ENCODE data around the gene INO80D. TPM values are rescaled to one million over a fixed set of nuclear protein-coding genes. Genes with fewer than 3 reads are reported as not detected.
"Not testable (repeated sequence)": the region's sequence is repeated elsewhere in the genome, so short reads cannot be mapped to it uniquely, and the experiment has no call there.

INO80D gene
- total RNA-seq, 2 donors from 2014 or later = 10.6 to 11.9 TPM

DNA sequence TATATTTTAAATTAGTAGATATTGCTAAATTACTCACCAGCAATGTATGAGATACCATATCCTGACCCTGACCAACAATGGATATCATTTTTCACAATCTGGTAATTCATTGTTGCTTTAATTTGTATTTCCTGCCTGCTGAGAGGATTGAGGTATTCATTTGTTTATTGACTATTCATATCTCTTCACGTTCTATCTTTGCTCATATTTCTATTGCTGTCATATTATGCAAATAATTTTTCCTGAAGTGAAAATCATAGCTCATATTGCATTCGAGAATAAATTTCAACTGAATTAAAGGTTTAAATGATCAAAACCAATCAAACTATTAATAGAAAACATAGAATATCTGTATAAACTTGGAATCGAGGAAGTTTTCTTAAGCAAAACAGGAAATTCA, 31.0 kb downstream of the INO80D start:
- Histone ChIP-seq H3K27me3 (no peaks in the 10 kb centered on the region), H3K36me3 (replicated peaks in 1 of 2; ENCODE audit: insufficient read depth in 1 of 2, low read depth in 2 of 2) (peaks cover 0 to 12% of the 10 kb centered on the region in 2 donors), H3K4me1 (peaks cover 14% of the 10 kb centered on the region), H3K4me3 (no peak overlapping the region), H3K27ac (peak overlapping the region in 2 of 4 donors; percentile 12 to 29), H3K9me3 (no peaks in the 10 kb centered on the region)
- intact Hi-C loops (cut with DNase I) = no loop called here
- 14 to 17% methylated on average over 3 of the region's 3 CpGs for WGBS, 2 donors
- ATAC-seq (no peak), DNase-seq (no peak)
- TF ChIP-seq, protein P1, sequence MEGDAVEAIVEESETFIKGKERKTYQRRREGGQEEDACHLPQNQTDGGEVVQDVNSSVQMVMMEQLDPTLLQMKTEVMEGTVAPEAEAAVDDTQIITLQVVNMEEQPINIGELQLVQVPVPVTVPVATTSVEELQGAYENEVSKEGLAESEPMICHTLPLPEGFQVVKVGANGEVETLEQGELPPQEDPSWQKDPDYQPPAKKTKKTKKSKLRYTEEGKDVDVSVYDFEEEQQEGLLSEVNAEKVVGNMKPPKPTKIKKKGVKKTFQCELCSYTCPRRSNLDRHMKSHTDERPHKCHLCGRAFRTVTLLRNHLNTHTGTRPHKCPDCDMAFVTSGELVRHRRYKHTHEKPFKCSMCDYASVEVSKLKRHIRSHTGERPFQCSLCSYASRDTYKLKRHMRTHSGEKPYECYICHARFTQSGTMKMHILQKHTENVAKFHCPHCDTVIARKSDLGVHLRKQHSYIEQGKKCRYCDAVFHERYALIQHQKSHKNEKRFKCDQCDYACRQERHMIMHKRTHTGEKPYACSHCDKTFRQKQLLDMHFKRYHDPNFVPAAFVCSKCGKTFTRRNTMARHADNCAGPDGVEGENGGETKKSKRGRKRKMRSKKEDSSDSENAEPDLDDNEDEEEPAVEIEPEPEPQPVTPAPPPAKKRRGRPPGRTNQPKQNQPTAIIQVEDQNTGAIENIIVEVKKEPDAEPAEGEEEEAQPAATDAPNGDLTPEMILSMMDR (IDR thresholded peaks at IDR 0.05) = no peak
- TF ChIP-seq POLR2A (IDR thresholded peaks at IDR 0.05) = no peak

DNA sequence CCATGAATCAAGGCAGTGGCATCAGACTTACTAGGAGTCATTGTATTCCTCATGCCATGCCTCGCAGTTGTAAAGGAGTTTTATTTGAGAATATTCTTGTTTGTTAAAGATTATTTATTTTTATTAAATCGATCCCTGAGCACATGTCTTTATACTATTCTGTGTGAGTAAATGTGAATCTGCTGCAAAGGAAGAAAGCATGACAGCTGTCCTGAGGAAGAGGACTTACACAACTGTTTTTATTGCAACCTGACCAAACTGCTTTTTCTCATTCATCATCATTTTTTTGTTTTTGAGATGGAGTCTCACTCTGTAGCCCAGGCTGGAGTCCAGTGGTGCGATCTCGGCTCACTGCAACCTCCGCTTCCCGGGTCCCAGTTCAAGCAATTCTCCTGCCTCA, 34.1 kb downstream of the INO80D start:
- H3K4me1 ChIP-seq = peaks cover 14% of the 10 kb centered on the region
- no peak for TF ChIP-seq POLR2A (IDR thresholded peaks at IDR 0.05)
- TF ChIP-seq, protein P1 (IDR thresholded peaks at IDR 0.05) = no peak

DNA sequence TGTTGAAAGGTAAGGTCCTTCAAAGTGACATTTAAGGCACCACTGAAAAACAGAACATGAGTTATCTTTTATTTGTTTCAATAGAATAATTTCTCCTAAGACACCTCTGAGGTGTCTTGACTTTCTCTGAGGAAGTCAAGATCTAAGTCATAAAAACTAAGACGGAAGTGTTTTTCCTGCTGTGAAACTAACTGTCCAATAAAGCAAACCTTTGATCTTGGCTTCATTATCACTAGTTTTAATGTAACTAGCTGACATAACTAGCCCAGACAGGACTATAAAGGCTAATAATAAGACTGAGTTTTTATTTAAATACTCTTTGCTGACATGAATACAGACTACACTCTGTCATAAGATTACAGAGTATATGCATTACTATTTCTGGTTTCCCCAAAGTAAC, 36.6 kb downstream of the INO80D start:
- intact Hi-C loops (cut with DNase I) = no loop called here
- Histone ChIP-seq H3K4me3 (no peak overlapping the region), H3K9me3 (no peaks in the 10 kb centered on the region), H3K4me1 (no peaks in the 10 kb centered on the region), H3K27ac (no peak overlapping the region), H3K36me3 (replicated peaks in 1 of 2; ENCODE audit: insufficient read depth in 1 of 2, low read depth in 2 of 2) (peaks cover 0 to 8% of the 10 kb centered on the region in 2 donors), H3K27me3 (no peaks in the 10 kb centered on the region)
- ATAC-seq (no peak), DNase-seq (no peak)
- TF ChIP-seq POLR2A (IDR thresholded peaks at IDR 0.05) = no peak
- TF ChIP-seq, protein P1 (IDR thresholded peaks at IDR 0.05) = no peak
- 73 to 83% methylated on average over 1 of the region's 1 CpG for WGBS, 2 donors

More for the DNA sequence above, 34.1 kb downstream of the INO80D start:
- no peak for DNase-seq
- H3K36me3 ChIP-seq (replicated peaks in 1 of 2; ENCODE audit: insufficient read depth in 1 of 2, low read depth in 2 of 2) = peaks cover 0 to 12% of the 10 kb centered on the region in 2 donors
- intact Hi-C loops (cut with DNase I) = no loop called here
- WGBS, 2 donors = 85 to 87% methylated on average over 6 of the region's 6 CpGs
- H3K27ac ChIP-seq = no peak overlapping the region
- no peak overlapping the region for H3K4me3 ChIP-seq
- no peaks in the 10 kb centered on the region for H3K9me3 ChIP-seq
- no peaks in the 10 kb centered on the region for H3K27me3 ChIP-seq
- no peak for ATAC-seq

DNA sequence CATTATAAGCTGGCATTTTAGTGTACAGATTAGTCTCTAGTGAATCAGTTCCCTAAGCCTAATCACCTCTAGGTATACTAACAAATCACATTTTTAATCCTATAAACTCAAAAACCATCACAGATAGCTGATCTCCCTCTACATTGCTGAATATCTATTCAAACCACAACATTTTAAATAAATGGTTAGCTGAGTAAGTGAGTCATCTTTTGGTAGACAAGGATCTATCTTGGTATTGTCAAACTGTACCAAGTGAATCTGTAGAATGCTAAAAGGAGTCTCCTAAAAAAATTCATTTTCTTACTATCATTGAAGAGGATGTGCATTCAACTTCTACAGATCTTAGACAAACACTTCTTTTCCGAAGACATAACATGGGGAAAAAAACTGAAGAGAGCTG, 40.7 kb downstream of the INO80D start:
- H3K36me3 ChIP-seq (replicated peaks in 1 of 2; ENCODE audit: insufficient read depth in 1 of 2, low read depth in 2 of 2) = peaks cover 0 to 10% of the 10 kb centered on the region in 2 donors
- 79 to 81% methylated on average over 1 of the region's 1 CpG for WGBS, 2 donors
- H3K27me3 ChIP-seq = no peaks in the 10 kb centered on the region
- no peak overlapping the region for H3K4me3 ChIP-seq
- intact Hi-C loops (cut with DNase I) = no loop called here
- no peak for ATAC-seq
- H3K27ac ChIP-seq = no peak overlapping the region
- no peaks in the 10 kb centered on the region for H3K4me1 ChIP-seq
- no peak for DNase-seq
- no peaks in the 10 kb centered on the region for H3K9me3 ChIP-seq
- no peak for TF ChIP-seq POLR2A (IDR thresholded peaks at IDR 0.05)
- TF ChIP-seq, protein P1 (IDR thresholded peaks at IDR 0.05) = no peak

DNA sequence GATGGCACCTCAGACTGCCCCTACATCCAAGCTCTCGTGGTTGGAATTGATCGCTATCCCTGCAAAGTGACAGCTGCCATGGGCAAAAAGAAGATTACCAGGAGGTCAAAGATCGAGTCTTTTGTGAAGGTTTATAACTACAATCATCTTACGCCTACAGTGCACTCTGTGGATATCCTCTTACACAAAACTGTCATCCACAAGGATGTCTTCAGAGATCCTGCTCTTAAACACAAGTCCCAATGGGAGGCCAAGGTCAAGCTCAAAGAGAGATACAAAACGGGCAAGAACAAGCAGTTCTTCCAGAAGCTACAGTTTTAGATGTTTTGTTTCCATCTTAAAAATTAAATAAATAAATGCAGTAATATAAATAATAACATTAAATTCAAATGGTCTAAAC, 45.4 kb downstream of the INO80D start:
- H3K27me3 ChIP-seq = no peaks in the 10 kb centered on the region
- DNase-seq (no peak), ATAC-seq (no peak)
- peaks cover 3% of the 10 kb centered on the region for H3K4me1 ChIP-seq
- intact Hi-C loops (cut with DNase I) = no loop called here
- H3K9me3 ChIP-seq = no peaks in the 10 kb centered on the region
- H3K4me3 ChIP-seq = no peak overlapping the region
- TF ChIP-seq, protein P1 (IDR thresholded peaks at IDR 0.05) = no peak
- TF ChIP-seq POLR2A (IDR thresholded peaks at IDR 0.05) = no peak
- peaks cover 0 to 6% of the 10 kb centered on the region in 2 donors for H3K36me3 ChIP-seq (replicated peaks in 1 of 2; ENCODE audit: insufficient read depth in 1 of 2, low read depth in 2 of 2)
- WGBS, 2 donors = 83 to 92% methylated on average over 5 of the region's 5 CpGs
- H3K27ac ChIP-seq = no peak overlapping the region

DNA sequence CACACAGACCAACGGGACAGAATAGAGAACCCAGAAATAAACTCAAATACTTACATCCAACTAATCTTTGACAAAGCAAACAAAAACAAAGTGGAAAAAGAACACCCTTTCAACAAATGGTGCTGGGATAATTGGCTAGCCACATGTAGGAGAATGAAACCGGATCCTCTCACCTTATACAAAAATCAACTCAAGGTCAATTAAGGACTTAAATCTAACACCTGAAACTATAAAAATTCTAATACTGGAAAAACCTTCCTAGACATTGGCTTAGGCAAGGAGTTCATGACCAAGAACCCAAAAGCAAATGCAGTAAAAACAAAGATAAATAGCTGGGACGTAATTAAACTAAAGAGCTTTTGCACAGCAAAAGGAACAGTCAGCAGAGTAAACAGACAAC, 50.6 kb downstream of the INO80D start:
- intact Hi-C loops (cut with DNase I); H3K27me3 ChIP-seq; H3K9me3 ChIP-seq; H3K36me3 ChIP-seq (replicated peaks in 1 of 2; ENCODE audit: insufficient read depth in 1 of 2, low read depth in 2 of 2); H3K27ac ChIP-seq; ATAC-seq; H3K4me1 ChIP-seq; DNase-seq; H3K4me3 ChIP-seq: not testable (repeated sequence)
- 63 to 70% methylated on average over 3 of the region's 3 CpGs for WGBS, 2 donors

DNA sequence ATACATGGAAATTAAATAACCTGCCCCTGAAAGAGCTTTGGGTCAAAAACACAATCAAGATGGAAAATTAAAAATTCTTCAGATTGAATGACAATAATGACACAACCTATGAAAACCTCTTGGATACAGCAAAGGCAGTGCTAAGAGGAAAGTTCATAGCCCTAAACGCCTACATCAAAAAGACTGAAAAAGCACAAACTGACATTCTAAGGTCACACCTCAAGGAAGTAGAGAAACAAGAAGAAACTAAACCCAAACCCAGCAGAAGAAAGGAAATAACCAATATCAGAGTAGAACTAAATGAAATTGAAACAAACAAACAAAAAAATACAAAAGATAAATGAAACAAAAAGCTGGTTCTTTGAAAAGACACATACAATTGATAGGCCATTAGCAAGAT, 52.5 kb downstream of the INO80D start:
- intact Hi-C loops (cut with DNase I); H3K36me3 ChIP-seq (replicated peaks in 1 of 2; ENCODE audit: insufficient read depth in 1 of 2, low read depth in 2 of 2); H3K27ac ChIP-seq; DNase-seq; H3K9me3 ChIP-seq; ATAC-seq; H3K27me3 ChIP-seq; H3K4me3 ChIP-seq; H3K4me1 ChIP-seq: not testable (repeated sequence)
- WGBS, 2 donors = 86 to 96% methylated on average over 1 of the region's 1 CpG
